Glutamatergic neuron (in vitro differentiated cells): ENCODE results near the gene PRMT7. TPM values are rescaled to one million over a fixed set of nuclear protein-coding genes. Genes with fewer than 3 reads are reported as not detected.
A peak's percentile ranks its signal among the peaks of the same experiment; 100 is the strongest.

Experiments used
- DNase-seq: peaks from one replicate; pipeline ENCODE4 v3.0.0; 2022
- H3K27ac Mint-ChIP-seq: one replicate; pipeline ENCODE4 v1.8.0; 2020; ENCODE audit warnings: mild to moderate bottlenecking, mixed read lengths, inconsistent platforms; ENCODE audit not compliant: unreplicated experiment
- H3K27me3 Mint-ChIP-seq: one replicate; pipeline ENCODE4 v1.8.0; 2020; ENCODE audit warnings: mild to moderate bottlenecking, moderate library complexity, mixed read lengths, inconsistent platforms; ENCODE audit not compliant: unreplicated experiment
- H3K36me3 Mint-ChIP-seq: one replicate; pipeline ENCODE4 v1.8.0; 2020; ENCODE audit warnings: mild to moderate bottlenecking, mixed read lengths, inconsistent platforms; ENCODE audit not compliant: unreplicated experiment
- H3K4me1 Mint-ChIP-seq: one replicate; pipeline ENCODE4 v1.8.0; 2020; ENCODE audit warnings: mild to moderate bottlenecking, low read depth, mixed read lengths, inconsistent platforms; ENCODE audit not compliant: unreplicated experiment
- H3K4me3 Mint-ChIP-seq: one replicate; pipeline ENCODE4 v1.8.0; 2020; ENCODE audit warnings: mild to moderate bottlenecking, mixed read lengths, inconsistent platforms; ENCODE audit not compliant: unreplicated experiment
- H3K9me3 Mint-ChIP-seq: one replicate; pipeline ENCODE4 v1.8.0; 2020; ENCODE audit warnings: mild to moderate bottlenecking, moderate library complexity, mixed read lengths, inconsistent platforms; ENCODE audit not compliant: unreplicated experiment
- total RNA-seq: library from RNA; stranded (reverse); fragmentation: NEBNext Ultra II Directional; extraction: Animal tissue kit (Norgen Biotek cat#: 25700); gene quantifications from one replicate; pipeline ENCODE4 v1.2.1, GENCODE V29; 2021; ENCODE audit not compliant: unreplicated experiment
- TF ChIP-seq, protein P1 (sequence below): fragments of 200-600 bp; sonication (generic); IDR thresholded peaks from one replicate; pipeline ENCODE4 v1.5.0; 2021; ENCODE audit not compliant: partially characterized antibody, unreplicated experiment

The PRMT7 gene
- total RNA-seq, 1 donor from 2014 or later: 62.7 TPM

DNA sequence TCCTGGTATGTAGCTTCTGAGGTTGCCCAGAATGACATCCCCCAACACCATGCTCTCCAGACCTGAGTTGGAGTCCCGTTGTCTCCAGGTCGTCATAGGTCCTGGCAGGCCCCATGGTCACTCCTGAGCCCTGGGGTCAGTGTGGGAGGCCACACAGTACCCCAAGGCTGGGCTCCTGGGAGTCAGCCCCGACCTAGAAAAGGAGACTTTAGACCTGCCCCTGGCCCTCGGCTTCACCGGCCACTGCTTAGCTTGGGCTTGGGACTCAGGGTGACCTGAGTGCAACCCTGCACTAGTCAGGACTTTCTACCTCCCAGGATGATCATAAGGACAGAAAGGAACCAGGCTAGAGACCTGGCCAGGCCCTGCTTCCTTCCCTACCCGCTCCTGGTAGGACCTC, 65.8 kb downstream of the PRMT7 start:
- Mint-ChIP-seq H3K27me3 (peaks cover 7% of the 10 kb centered on the region), H3K27ac (no peak overlapping the region), H3K4me1 (peaks cover 20% of the 10 kb centered on the region), H3K36me3 (peaks cover 3% of the 10 kb centered on the region), H3K4me3 (no peak overlapping the region), H3K9me3 (peaks cover 5% of the 10 kb centered on the region)
- no peak for DNase-seq
- TF ChIP-seq, protein P1, sequence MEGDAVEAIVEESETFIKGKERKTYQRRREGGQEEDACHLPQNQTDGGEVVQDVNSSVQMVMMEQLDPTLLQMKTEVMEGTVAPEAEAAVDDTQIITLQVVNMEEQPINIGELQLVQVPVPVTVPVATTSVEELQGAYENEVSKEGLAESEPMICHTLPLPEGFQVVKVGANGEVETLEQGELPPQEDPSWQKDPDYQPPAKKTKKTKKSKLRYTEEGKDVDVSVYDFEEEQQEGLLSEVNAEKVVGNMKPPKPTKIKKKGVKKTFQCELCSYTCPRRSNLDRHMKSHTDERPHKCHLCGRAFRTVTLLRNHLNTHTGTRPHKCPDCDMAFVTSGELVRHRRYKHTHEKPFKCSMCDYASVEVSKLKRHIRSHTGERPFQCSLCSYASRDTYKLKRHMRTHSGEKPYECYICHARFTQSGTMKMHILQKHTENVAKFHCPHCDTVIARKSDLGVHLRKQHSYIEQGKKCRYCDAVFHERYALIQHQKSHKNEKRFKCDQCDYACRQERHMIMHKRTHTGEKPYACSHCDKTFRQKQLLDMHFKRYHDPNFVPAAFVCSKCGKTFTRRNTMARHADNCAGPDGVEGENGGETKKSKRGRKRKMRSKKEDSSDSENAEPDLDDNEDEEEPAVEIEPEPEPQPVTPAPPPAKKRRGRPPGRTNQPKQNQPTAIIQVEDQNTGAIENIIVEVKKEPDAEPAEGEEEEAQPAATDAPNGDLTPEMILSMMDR: no peak

DNA sequence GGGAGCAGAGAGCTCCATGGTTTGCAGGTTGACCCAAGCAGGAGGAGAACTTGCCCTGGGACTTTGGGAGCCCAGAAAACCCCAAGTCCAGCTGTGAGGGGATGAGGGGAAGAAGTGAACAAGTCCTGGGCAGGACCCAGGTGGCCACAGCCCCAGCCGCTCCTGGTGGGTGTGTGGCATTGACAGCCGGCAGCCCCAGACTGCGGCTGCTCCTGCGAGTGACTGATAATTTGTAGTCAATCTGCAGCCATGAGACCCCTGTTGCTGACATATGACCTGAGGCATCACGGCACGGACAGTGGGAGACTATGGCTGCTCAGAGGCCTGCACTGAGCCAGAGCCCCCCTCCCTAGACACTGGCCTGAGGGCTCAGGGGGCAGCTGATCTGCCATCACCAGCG, 66.4 kb downstream of the PRMT7 start:
- Mint-ChIP-seq H3K27me3 (peaks cover 7% of the 10 kb centered on the region), H3K36me3 (peaks cover 7% of the 10 kb centered on the region), H3K27ac (no peak overlapping the region), H3K9me3 (peaks cover 8% of the 10 kb centered on the region), H3K4me1 (peaks cover 22% of the 10 kb centered on the region), H3K4me3 (no peak overlapping the region)
- TF ChIP-seq, protein P1: no peak
- no peak for DNase-seq

GRCh38 chr16:68377667-68378393, 67.0 kb downstream of the PRMT7 start:
- H3K4me1 Mint-ChIP-seq: peaks cover 22% of the 10 kb centered on the region

GRCh38 chr16:68378436-68379415, 67.9 kb downstream of the PRMT7 start:
- peaks cover 10% of the 10 kb centered on the region for H3K9me3 Mint-ChIP-seq
- peak overlapping the region; percentile 34 for H3K4me3 Mint-ChIP-seq
- H3K36me3 Mint-ChIP-seq: peaks cover 7% of the 10 kb centered on the region
- no peak overlapping the region for H3K27ac Mint-ChIP-seq
- H3K4me1 Mint-ChIP-seq: peaks cover 27% of the 10 kb centered on the region
- TF ChIP-seq, protein P1: no peak
- peaks cover 9% of the 10 kb centered on the region for H3K27me3 Mint-ChIP-seq
- DNase-seq: no peak

More at GRCh38 chr16:68377667-68378393, 67.0 kb downstream of the PRMT7 start:
- Mint-ChIP-seq H3K36me3 (peaks cover 7% of the 10 kb centered on the region), H3K4me3 (no peak overlapping the region), H3K9me3 (peaks cover 8% of the 10 kb centered on the region), H3K27me3 (peaks cover 7% of the 10 kb centered on the region), H3K27ac (no peak overlapping the region)
- no peak for DNase-seq
- TF ChIP-seq, protein P1: no peak
